ENCODE measurements around the gene ST3GAL4.

ST3GAL4 gene

DNA sequence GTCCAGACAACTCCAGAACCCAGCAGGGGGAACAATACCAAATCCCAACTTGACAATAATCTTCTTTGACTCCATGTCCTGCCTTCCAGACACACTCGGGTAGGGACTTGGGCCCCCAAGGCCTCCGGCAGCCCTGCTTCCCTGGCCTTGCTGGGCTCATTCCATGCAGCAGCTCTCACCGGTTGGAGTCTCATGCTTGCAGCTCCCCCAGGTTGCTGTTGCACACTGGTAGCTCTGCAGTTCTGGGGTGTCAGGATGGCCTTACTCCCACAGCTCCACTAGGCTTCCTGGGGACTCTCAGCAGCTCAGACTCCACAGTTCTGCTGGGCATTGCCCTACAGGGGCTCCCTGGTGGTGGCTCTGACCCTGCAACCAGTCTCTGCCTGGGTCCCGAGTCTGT lies 42.8 kb downstream of the ST3GAL4 start:
- H3K9ac ChIP-seq (ENCODE audit: low read depth, low read length, poor library complexity, severe bottlenecking) = no peak overlapping the region
- no peak overlapping the region for H2AFZ ChIP-seq (ENCODE audit: low read length)
- H3K27me3 ChIP-seq (ENCODE audit: insufficient read depth, low read length, poor library complexity, severe bottlenecking) = no peaks in the 10 kb centered on the region
- no peaks in the 10 kb centered on the region; the same call in 1 of the 2 replicates for H3K36me3 ChIP-seq (ENCODE audit: insufficient read depth, low read length)
- peaks cover 92% of the 10 kb centered on the region for H3K79me2 ChIP-seq (ENCODE audit: insufficient read depth, low read length)
- no peaks in the 10 kb centered on the region for H3F3A ChIP-seq (ENCODE audit: low read depth)
- no peak for TF ChIP-seq EZH2phosphoT487 (IDR thresholded peaks at IDR 0.05; ENCODE audit: borderline replicate concordance)
- TF ChIP-seq, protein P1, sequence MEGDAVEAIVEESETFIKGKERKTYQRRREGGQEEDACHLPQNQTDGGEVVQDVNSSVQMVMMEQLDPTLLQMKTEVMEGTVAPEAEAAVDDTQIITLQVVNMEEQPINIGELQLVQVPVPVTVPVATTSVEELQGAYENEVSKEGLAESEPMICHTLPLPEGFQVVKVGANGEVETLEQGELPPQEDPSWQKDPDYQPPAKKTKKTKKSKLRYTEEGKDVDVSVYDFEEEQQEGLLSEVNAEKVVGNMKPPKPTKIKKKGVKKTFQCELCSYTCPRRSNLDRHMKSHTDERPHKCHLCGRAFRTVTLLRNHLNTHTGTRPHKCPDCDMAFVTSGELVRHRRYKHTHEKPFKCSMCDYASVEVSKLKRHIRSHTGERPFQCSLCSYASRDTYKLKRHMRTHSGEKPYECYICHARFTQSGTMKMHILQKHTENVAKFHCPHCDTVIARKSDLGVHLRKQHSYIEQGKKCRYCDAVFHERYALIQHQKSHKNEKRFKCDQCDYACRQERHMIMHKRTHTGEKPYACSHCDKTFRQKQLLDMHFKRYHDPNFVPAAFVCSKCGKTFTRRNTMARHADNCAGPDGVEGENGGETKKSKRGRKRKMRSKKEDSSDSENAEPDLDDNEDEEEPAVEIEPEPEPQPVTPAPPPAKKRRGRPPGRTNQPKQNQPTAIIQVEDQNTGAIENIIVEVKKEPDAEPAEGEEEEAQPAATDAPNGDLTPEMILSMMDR (conservative IDR thresholded peaks at IDR 0.05; ENCODE audit: low read length) = no peak
- H4K20me1 ChIP-seq (ENCODE audit: insufficient read depth, low read length, poor library complexity, severe bottlenecking) = no peaks in the 10 kb centered on the region
- H3K4me2 ChIP-seq (ENCODE audit: low read depth, low read length, poor library complexity, severe bottlenecking) = no peak overlapping the region
- H3K4me1 ChIP-seq (ENCODE audit: insufficient read depth, low read length, poor library complexity, severe bottlenecking) = peaks cover 18% of the 10 kb centered on the region
- no peaks in the 10 kb centered on the region for H3K9me3 ChIP-seq (ENCODE audit: insufficient read depth, low read depth, low read length)
- H3K9me2 ChIP-seq (replicated peaks; ENCODE audit: low read depth, low read length) = no peaks in the 10 kb centered on the region
- H3K4me3 ChIP-seq (ENCODE audit: low read length, poor library complexity, severe bottlenecking) = no peak overlapping the region

DNA sequence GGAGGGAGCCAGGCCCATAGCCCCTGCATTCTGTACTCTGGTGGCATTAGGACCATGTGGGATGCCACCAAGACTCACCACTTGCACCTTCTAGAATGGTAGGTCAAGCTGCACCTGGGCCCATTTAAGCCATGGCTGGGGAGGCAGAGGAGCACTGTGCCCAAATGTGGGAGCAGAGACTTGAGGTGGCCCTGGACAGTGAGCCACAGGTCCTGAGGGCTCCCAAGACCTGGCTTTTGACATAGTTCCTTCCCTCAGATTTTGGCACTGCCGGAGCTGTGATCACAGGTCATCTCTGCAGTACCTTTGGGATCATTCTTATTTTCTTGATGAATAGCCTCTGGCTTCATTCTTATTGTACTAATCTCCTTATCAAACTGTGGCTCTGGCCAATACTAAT lies 43.2 kb downstream of the ST3GAL4 start:
- Histone ChIP-seq H3K4me3 (ENCODE audit: low read length, poor library complexity, severe bottlenecking) (no peak overlapping the region), H3K36me3 (ENCODE audit: insufficient read depth, low read length) (no peaks in the 10 kb centered on the region; the same call in 1 of the 2 replicates), H3K9ac (ENCODE audit: low read depth, low read length, poor library complexity, severe bottlenecking) (no peak overlapping the region), H3K9me2 (replicated peaks; ENCODE audit: low read depth, low read length) (no peaks in the 10 kb centered on the region), H2AFZ (ENCODE audit: low read length) (no peak overlapping the region), H3K9me3 (ENCODE audit: insufficient read depth, low read depth, low read length) (no peaks in the 10 kb centered on the region), H4K20me1 (ENCODE audit: insufficient read depth, low read length, poor library complexity, severe bottlenecking) (no peaks in the 10 kb centered on the region), H3K4me2 (ENCODE audit: low read depth, low read length, poor library complexity, severe bottlenecking) (no peak overlapping the region), H3K4me1 (ENCODE audit: insufficient read depth, low read length, poor library complexity, severe bottlenecking) (peaks cover 14% of the 10 kb centered on the region), H3F3A (ENCODE audit: low read depth) (no peaks in the 10 kb centered on the region), H3K79me2 (ENCODE audit: insufficient read depth, low read length) (peaks cover 92% of the 10 kb centered on the region), H3K27me3 (ENCODE audit: insufficient read depth, low read length, poor library complexity, severe bottlenecking) (no peaks in the 10 kb centered on the region)
- TF ChIP-seq, protein P1 (conservative IDR thresholded peaks at IDR 0.05; ENCODE audit: low read length) = no peak
- TF ChIP-seq EZH2phosphoT487 (IDR thresholded peaks at IDR 0.05; ENCODE audit: borderline replicate concordance) = no peak

DNA sequence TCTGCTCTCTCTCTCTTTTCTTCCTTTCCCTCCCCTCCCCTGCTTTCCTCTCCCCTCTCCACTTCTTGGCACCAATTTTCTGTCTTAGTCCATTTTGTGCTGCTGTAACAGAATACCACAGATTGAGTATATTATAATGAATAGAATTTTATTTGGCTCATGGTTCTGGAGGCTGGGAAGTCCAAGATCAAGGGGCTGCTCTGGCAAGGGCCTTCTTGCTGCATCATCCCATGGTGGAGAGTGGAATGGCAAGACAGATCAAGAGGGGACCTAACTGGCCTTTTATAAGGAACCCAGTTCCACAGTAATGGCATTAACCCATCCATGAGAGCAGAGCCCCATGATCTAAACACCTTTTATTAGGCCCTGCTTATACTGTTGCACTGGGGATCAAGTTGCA lies 44.5 kb downstream of the ST3GAL4 start:
- Histone ChIP-seq H3K9me3 (ENCODE audit: insufficient read depth, low read depth, low read length) (no peaks in the 10 kb centered on the region), H3K27me3 (ENCODE audit: insufficient read depth, low read length, poor library complexity, severe bottlenecking) (no peaks in the 10 kb centered on the region), H2AFZ (ENCODE audit: low read length) (no peak overlapping the region), H3K36me3 (ENCODE audit: insufficient read depth, low read length) (no peaks in the 10 kb centered on the region; the same call in 1 of the 2 replicates), H3K9me2 (replicated peaks; ENCODE audit: low read depth, low read length) (no peaks in the 10 kb centered on the region), H3K4me1 (ENCODE audit: insufficient read depth, low read length, poor library complexity, severe bottlenecking) (peaks cover 2% of the 10 kb centered on the region), H4K20me1 (ENCODE audit: insufficient read depth, low read length, poor library complexity, severe bottlenecking) (no peaks in the 10 kb centered on the region), H3K9ac (ENCODE audit: low read depth, low read length, poor library complexity, severe bottlenecking) (no peak overlapping the region), H3K4me3 (ENCODE audit: low read length, poor library complexity, severe bottlenecking) (no peak overlapping the region), H3K4me2 (ENCODE audit: low read depth, low read length, poor library complexity, severe bottlenecking) (no peak overlapping the region), H3F3A (ENCODE audit: low read depth) (no peaks in the 10 kb centered on the region), H3K79me2 (ENCODE audit: insufficient read depth, low read length) (peaks cover 91% of the 10 kb centered on the region)
- TF ChIP-seq EZH2phosphoT487 (IDR thresholded peaks at IDR 0.05; ENCODE audit: borderline replicate concordance) = no peak
- TF ChIP-seq, protein P1 (conservative IDR thresholded peaks at IDR 0.05; ENCODE audit: low read length) = no peak
